LNCAP (cell line): ENCODE measurements around the gene MBNL2.

Source experiments
- CTCF ChIP-seq: fragments of 450-650 bp; IDR thresholded peaks from 2 replicates; pipeline ENCODE4 v1.5.1; 2017; ENCODE audit warnings: mild to moderate bottlenecking

Gene MBNL2

DNA sequence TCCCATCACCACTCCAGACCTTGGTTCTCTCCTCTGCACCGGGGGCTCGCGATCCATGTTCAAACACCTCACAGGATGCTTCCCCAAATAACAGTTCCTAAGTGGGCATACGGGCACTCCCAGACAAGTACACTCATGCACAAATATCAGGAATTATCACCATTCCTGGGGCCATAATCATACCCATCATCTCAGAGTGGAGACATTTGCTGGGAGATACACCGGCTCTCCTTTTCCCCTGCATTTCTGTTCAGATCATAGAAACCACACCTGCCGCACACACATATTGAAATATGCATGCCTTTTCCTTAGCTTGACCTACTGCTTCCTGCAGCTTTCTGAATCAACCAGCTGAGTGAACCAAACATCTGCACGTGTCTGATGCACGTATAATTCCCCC is 33.9 kb upstream of the MBNL2 start:
- TF ChIP-seq CTCF = no peak

GRCh38 chr13:97189928-97190327 is 32.2 kb upstream of the MBNL2 start:
- no peak for TF ChIP-seq CTCF

DNA sequence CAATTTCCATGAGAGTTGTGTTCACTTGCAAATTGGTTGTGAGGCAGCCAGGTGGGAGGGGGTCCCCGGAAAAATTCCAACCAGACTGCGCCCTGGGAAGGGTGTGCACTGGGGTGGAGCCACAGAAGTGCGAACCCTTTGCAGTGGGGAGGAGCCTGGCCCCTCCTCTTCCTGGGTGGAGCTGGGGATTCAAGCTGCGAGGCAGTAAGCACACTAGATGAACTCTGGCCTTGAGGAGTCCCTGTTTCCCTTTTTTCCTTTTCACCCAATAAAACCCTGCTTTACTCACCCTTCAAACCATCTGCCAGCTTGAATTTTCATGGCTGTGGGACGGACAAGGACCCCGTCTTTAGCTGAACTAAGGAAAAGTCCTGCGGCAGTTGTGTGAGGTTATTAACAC is 31.0 kb upstream of the MBNL2 start:
- no peak for TF ChIP-seq CTCF

- TF ChIP-seq CTCF = no peak
Observed at GRCh38 chr13:97191615-97192014, 30.5 kb upstream of the MBNL2 start.

- TF ChIP-seq CTCF = no peak
Observed at GRCh38 chr13:97192166-97192565, 30.0 kb upstream of the MBNL2 start.

GRCh38 chr13:97193577-97193976 is 28.6 kb upstream of the MBNL2 start:
- no peak for TF ChIP-seq CTCF

DNA sequence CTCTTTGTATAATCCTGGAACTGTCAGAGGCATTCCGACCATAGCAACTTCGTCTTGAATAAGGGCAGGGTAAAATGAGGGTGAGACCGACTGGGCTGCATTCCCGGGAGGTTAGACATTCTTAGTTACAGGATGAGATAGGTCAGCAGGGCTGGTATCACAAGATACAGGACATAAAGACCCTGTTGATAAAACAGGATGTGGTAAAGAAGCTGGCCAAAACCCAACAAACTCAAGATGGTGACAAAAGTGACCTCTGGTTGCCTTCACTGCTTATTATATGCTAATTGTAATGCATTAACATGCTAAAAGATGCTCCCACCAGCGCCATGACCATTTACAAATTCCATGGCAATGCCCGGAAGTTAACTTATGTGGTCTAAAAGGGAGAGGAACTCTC is 27.7 kb upstream of the MBNL2 start:
- no peak for TF ChIP-seq CTCF

- no peak for TF ChIP-seq CTCF
Observed at GRCh38 chr13:97196340-97196739, 25.8 kb upstream of the MBNL2 start.
